Neural cell (in vitro differentiated cells): ENCODE results near the gene DOCK2. TPM values are rescaled to one million over a fixed set of nuclear protein-coding genes. Genes with fewer than 3 reads are reported as not detected.

Experiments used
- H2AFZ ChIP-seq: fragments of 200-600, 300-800 bp; sonication (generic), shearing (Covaris generic); 2 replicates; pipeline ENCODE4 v1.6.0; 2014; ENCODE audit warnings: low read depth, mild to moderate bottlenecking, antibody characterized with exemption, low read length, moderate library complexity
- H3F3A ChIP-seq: fragments of 200-600 bp; shearing (Covaris generic); 2 replicates; pipeline ENCODE4 v1.6.1; 2016; ENCODE audit warnings: mild to moderate bottlenecking, moderate library complexity, mixed read lengths, antibody characterized with exemption, low read length; ENCODE audit not compliant: insufficient read depth, poor library complexity, severe bottlenecking
- H3K27ac ChIP-seq: fragments of 200-600, 300-800 bp; sonication (generic), shearing (Covaris generic); 2 replicates; pipeline ENCODE4 v1.5.1; 2014; ENCODE audit warnings: mild to moderate bottlenecking, low read length, moderate library complexity
- H3K27me3 ChIP-seq: fragments of 300-800, 200-600 bp; sonication (generic), shearing (Covaris generic); 2 replicates; pipeline ENCODE4 v1.6.0; 2014; ENCODE audit warnings: mild to moderate bottlenecking, low read depth, low read length, moderate library complexity; ENCODE audit not compliant: insufficient read depth
- H3K36me3 ChIP-seq: fragments of 300-800, 200-600 bp; sonication (generic), shearing (Covaris generic); 2 replicates; pipeline ENCODE4 v1.5.1; 2014; ENCODE audit warnings: mild to moderate bottlenecking, antibody characterized with exemption, low read length, moderate library complexity; ENCODE audit not compliant: insufficient read depth
- H3K4me2 ChIP-seq: fragments of 300-800, 200-600 bp; sonication (generic), shearing (Covaris generic); 2 replicates; pipeline ENCODE4 v1.6.0; 2014; ENCODE audit warnings: mild to moderate bottlenecking, low read length
- H3K4me3 ChIP-seq: fragments of 300-800, 200-600 bp; sonication (generic), shearing (Covaris generic); 2 replicates; pipeline ENCODE4 v1.5.1; 2014; ENCODE audit warnings: mild to moderate bottlenecking, low read length, moderate library complexity
- H3K79me2 ChIP-seq: fragments of 200-600 bp; shearing (Covaris generic); replicated peaks from 2 replicates; pipeline ENCODE4 v1.6.0; 2014; ENCODE audit warnings: mild to moderate bottlenecking, low read length, moderate library complexity; ENCODE audit not compliant: insufficient read depth
- H3K9ac ChIP-seq: fragments of 300-800, 200-600 bp; sonication (generic), shearing (Covaris generic); 2 replicates; pipeline ENCODE4 v1.6.1; 2016; ENCODE audit warnings: mild to moderate bottlenecking, low read length, mixed read lengths
- H3K9me2 ChIP-seq: fragments of 200-600 bp; shearing (Covaris generic); 2 replicates; pipeline ENCODE4 v1.6.1; 2016; ENCODE audit warnings: mild to moderate bottlenecking, low read length, mixed read lengths; ENCODE audit not compliant: insufficient read depth
- H3K9me3 ChIP-seq: fragments of 200-600, 300-800 bp; sonication (generic), shearing (Covaris generic); 2 replicates; pipeline ENCODE4 v1.6.1; 2016; ENCODE audit warnings: mild to moderate bottlenecking, mixed run types, low read length, moderate library complexity, mixed read lengths
- H4K20me1 ChIP-seq: fragments of 200-600 bp; shearing (Covaris generic); 2 replicates; pipeline ENCODE4 v1.6.1; 2016; ENCODE audit warnings: mild to moderate bottlenecking, mixed run types; ENCODE audit not compliant: insufficient read depth
- EP300 ChIP-seq: fragments of 450-650 bp; conservative IDR thresholded peaks from 2 replicates; pipeline ENCODE4 v1.6.1; 2014; ENCODE audit warnings: antibody characterized with exemption, mild to moderate bottlenecking, moderate library complexity; ENCODE audit not compliant: poor library complexity, severe bottlenecking
- EZH2 ChIP-seq: fragments of 200-600, 300-800 bp; shearing (Covaris generic), sonication (generic); IDR thresholded peaks from 2 replicates; pipeline ENCODE4 v1.6.1; 2014; ENCODE audit warnings: antibody characterized with exemption, low read length, borderline replicate concordance, mild to moderate bottlenecking; ENCODE audit not compliant: insufficient read depth, poor library complexity, severe bottlenecking
- MXI1 ChIP-seq: fragments of 450-650 bp; conservative IDR thresholded peaks from 2 replicates; pipeline ENCODE4 v1.6.1; 2014; ENCODE audit warnings: antibody characterized with exemption, mild to moderate bottlenecking; ENCODE audit not compliant: poor library complexity, severe bottlenecking
- POLR2AphosphoS5 ChIP-seq: IDR thresholded peaks from 2 replicates; pipeline ENCODE4 v1.6.1; 2012
- RAD21 ChIP-seq: fragments of 450-650 bp; conservative IDR thresholded peaks from 2 replicates; pipeline ENCODE4 v1.6.1; 2014; ENCODE audit warnings: antibody characterized with exemption, mild to moderate bottlenecking, moderate library complexity
- SMC3 ChIP-seq: fragments of 450-650 bp; conservative IDR thresholded peaks from 2 replicates; pipeline ENCODE4 v1.6.1; 2014; ENCODE audit warnings: antibody characterized with exemption, mild to moderate bottlenecking, moderate library complexity; ENCODE audit not compliant: poor library complexity
- TAF1 ChIP-seq: IDR thresholded peaks from 2 replicates; pipeline ENCODE4 v1.6.1; 2012; ENCODE audit warnings: low read depth
- polyA plus RNA-seq: library from polyadenylated mRNA; depleted of rRNA; stranded (reverse); fragments of >200 nt; gene quantifications from 2 replicates; pipeline ENCODE4 v1.2.3, GENCODE V29; 2014
- TF ChIP-seq, protein P1 (sequence below): IDR thresholded peaks from 2 replicates; pipeline ENCODE4 v1.6.1; 2012; ENCODE audit warnings: borderline replicate concordance
- TF ChIP-seq, protein P2 (sequence below): fragments of 450-650 bp; IDR thresholded peaks from 2 replicates; pipeline ENCODE4 v1.5.1; 2014; ENCODE audit warnings: antibody characterized with exemption, mild to moderate bottlenecking, moderate library complexity; ENCODE audit not compliant: poor library complexity, severe bottlenecking

DOCK2 gene
- polyA plus RNA-seq, 1 donor from 2014 or later = 0.15 TPM

DNA sequence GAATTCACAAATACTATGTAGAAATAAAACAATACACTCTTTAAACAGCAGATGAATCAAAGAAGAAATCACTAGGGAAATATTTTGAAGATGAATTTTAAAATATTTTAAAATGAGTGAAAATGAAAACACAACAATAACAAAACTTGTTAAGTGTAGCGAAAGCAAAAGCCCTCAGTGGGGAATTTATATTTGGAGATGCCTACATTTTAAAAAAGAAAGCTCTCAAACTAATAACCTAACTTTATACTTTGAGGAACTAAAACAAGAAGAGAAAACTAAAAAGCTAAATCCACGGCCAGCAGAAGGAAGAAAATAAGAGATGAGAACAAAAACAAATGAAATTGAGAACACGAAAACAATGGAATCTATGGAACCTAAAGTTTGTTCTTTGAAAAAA lies 30.8 kb upstream of the DOCK2 start:
- Histone ChIP-seq H3F3A (no peaks in the 10 kb centered on the region), H3K4me3 (no peak overlapping the region), H3K9me2 (no peaks in the 10 kb centered on the region), H3K9me3 (no peaks in the 10 kb centered on the region), H4K20me1 (no peaks in the 10 kb centered on the region), H3K27me3 (no peaks in the 10 kb centered on the region), H2AFZ (no peak overlapping the region), H3K4me2 (no peak overlapping the region), H3K9ac (no peak overlapping the region), H3K36me3 (no peaks in the 10 kb centered on the region), H3K27ac (no peak overlapping the region), H3K79me2 (no peaks in the 10 kb centered on the region)
- TF ChIP-seq POLR2AphosphoS5 = no peak
- TF ChIP-seq, protein P1, sequence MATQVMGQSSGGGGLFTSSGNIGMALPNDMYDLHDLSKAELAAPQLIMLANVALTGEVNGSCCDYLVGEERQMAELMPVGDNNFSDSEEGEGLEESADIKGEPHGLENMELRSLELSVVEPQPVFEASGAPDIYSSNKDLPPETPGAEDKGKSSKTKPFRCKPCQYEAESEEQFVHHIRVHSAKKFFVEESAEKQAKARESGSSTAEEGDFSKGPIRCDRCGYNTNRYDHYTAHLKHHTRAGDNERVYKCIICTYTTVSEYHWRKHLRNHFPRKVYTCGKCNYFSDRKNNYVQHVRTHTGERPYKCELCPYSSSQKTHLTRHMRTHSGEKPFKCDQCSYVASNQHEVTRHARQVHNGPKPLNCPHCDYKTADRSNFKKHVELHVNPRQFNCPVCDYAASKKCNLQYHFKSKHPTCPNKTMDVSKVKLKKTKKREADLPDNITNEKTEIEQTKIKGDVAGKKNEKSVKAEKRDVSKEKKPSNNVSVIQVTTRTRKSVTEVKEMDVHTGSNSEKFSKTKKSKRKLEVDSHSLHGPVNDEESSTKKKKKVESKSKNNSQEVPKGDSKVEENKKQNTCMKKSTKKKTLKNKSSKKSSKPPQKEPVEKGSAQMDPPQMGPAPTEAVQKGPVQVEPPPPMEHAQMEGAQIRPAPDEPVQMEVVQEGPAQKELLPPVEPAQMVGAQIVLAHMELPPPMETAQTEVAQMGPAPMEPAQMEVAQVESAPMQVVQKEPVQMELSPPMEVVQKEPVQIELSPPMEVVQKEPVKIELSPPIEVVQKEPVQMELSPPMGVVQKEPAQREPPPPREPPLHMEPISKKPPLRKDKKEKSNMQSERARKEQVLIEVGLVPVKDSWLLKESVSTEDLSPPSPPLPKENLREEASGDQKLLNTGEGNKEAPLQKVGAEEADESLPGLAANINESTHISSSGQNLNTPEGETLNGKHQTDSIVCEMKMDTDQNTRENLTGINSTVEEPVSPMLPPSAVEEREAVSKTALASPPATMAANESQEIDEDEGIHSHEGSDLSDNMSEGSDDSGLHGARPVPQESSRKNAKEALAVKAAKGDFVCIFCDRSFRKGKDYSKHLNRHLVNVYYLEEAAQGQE = no peak
- TF ChIP-seq RAD21 = no peak
- TF ChIP-seq, protein P2, sequence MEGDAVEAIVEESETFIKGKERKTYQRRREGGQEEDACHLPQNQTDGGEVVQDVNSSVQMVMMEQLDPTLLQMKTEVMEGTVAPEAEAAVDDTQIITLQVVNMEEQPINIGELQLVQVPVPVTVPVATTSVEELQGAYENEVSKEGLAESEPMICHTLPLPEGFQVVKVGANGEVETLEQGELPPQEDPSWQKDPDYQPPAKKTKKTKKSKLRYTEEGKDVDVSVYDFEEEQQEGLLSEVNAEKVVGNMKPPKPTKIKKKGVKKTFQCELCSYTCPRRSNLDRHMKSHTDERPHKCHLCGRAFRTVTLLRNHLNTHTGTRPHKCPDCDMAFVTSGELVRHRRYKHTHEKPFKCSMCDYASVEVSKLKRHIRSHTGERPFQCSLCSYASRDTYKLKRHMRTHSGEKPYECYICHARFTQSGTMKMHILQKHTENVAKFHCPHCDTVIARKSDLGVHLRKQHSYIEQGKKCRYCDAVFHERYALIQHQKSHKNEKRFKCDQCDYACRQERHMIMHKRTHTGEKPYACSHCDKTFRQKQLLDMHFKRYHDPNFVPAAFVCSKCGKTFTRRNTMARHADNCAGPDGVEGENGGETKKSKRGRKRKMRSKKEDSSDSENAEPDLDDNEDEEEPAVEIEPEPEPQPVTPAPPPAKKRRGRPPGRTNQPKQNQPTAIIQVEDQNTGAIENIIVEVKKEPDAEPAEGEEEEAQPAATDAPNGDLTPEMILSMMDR = no peak
- TF ChIP-seq SMC3 = no peak
- TF ChIP-seq EZH2 = no peak
- no peak for TF ChIP-seq MXI1
- TF ChIP-seq EP300 = no peak
- no peak for TF ChIP-seq TAF1

DNA sequence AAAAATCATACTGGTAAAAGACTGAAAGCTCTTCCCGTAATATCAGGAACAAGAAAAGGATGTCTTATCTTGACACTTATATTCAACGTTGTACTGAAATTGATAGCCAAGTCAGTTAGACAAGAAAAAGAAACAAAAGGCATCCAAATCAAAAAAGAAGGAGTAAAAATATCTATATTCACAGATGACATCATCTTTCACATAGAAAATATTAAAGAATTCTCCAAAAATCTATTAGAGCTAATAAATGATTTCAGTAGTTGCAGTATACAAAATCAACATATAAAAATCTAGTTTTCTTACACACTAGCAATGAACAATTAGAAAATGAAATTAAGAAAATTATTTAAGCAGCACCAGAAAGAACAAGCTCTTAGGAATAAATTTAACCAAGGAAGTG lies 29.2 kb upstream of the DOCK2 start:
- no peaks in the 10 kb centered on the region for H3K9me3 ChIP-seq
- H3K4me2 ChIP-seq = no peak overlapping the region
- H3K9me2 ChIP-seq = no peaks in the 10 kb centered on the region
- H3F3A ChIP-seq = no peaks in the 10 kb centered on the region
- TF ChIP-seq, protein P1 = no peak
- TF ChIP-seq MXI1 (no peak), TAF1 (no peak), RAD21 (no peak), EP300 (no peak), SMC3 (no peak), POLR2AphosphoS5 (no peak), EZH2 (no peak)
- TF ChIP-seq, protein P2 = no peak
- no peaks in the 10 kb centered on the region for H4K20me1 ChIP-seq
- no peak overlapping the region for H3K4me3 ChIP-seq
- H3K36me3 ChIP-seq = no peaks in the 10 kb centered on the region
- no peaks in the 10 kb centered on the region for H3K79me2 ChIP-seq
- no peaks in the 10 kb centered on the region for H3K27me3 ChIP-seq
- no peak overlapping the region for H3K9ac ChIP-seq
- no peak overlapping the region for H3K27ac ChIP-seq
- no peak overlapping the region for H2AFZ ChIP-seq
